Body of pancreas (tissue), 4 donors: ENCODE measurements around the gene ZBTB38.

ENCODE experiments used
- POLR2A ChIP-seq, 3 donors: fragments of 450-650 bp; IDR thresholded peaks; one replicate each; pipeline ENCODE4 v1.6.1; 2016; ENCODE audit warnings: antibody characterized with exemption in 3 of 3, mild to moderate bottlenecking in 2 of 3
- TF ChIP-seq, protein P1 (sequence below), 7 experiments: fragments of 450-650 bp in 4 of 7; fragments of 200-600 bp in 3 of 7; sonication (generic) in 3 of 7; IDR thresholded peaks; one replicate each; pipeline ENCODE4 v1.5.1; 2016 to 2019; ENCODE audit warnings: antibody characterized with exemption in 7 of 7

DNA sequence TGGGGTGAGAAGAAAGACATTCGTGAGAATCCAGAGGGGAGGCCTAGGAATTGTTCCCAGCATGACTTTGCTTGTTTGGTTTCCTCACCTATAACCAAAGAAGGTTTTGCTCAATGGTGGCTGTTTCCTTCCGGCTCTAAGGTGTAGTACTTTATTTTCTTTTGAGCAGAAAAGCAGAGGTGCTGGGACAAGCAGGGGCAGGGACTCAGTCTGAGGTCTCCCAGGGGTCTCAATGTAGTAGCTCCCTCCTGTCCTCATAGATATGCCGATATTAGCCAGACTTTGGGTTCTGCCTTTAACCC is 41.6 kb downstream of the ZBTB38 start:
- no peak for TF ChIP-seq POLR2A (IDR thresholded peaks at IDR 0.05)
- TF ChIP-seq, protein P1, sequence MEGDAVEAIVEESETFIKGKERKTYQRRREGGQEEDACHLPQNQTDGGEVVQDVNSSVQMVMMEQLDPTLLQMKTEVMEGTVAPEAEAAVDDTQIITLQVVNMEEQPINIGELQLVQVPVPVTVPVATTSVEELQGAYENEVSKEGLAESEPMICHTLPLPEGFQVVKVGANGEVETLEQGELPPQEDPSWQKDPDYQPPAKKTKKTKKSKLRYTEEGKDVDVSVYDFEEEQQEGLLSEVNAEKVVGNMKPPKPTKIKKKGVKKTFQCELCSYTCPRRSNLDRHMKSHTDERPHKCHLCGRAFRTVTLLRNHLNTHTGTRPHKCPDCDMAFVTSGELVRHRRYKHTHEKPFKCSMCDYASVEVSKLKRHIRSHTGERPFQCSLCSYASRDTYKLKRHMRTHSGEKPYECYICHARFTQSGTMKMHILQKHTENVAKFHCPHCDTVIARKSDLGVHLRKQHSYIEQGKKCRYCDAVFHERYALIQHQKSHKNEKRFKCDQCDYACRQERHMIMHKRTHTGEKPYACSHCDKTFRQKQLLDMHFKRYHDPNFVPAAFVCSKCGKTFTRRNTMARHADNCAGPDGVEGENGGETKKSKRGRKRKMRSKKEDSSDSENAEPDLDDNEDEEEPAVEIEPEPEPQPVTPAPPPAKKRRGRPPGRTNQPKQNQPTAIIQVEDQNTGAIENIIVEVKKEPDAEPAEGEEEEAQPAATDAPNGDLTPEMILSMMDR (IDR thresholded peaks at IDR 0.05): no peak
